ENCODE data around the gene GPR78.

- TF ChIP-seq, protein P1, sequence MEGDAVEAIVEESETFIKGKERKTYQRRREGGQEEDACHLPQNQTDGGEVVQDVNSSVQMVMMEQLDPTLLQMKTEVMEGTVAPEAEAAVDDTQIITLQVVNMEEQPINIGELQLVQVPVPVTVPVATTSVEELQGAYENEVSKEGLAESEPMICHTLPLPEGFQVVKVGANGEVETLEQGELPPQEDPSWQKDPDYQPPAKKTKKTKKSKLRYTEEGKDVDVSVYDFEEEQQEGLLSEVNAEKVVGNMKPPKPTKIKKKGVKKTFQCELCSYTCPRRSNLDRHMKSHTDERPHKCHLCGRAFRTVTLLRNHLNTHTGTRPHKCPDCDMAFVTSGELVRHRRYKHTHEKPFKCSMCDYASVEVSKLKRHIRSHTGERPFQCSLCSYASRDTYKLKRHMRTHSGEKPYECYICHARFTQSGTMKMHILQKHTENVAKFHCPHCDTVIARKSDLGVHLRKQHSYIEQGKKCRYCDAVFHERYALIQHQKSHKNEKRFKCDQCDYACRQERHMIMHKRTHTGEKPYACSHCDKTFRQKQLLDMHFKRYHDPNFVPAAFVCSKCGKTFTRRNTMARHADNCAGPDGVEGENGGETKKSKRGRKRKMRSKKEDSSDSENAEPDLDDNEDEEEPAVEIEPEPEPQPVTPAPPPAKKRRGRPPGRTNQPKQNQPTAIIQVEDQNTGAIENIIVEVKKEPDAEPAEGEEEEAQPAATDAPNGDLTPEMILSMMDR (IDR thresholded peaks at IDR 0.05; ENCODE audit: low read length), result no peak
- no peak for TF ChIP-seq EZH2 (optimal IDR thresholded peaks at IDR 0.05; ENCODE audit: low read depth, low read length)
These were observed 10.3 kb downstream of the GPR78 start for GRCh38 chr4:8590546-8590880.

Measured in MM.1S (cell line).